HG03108 (cell line): Measurements from ENCODE around the gene TRIM74.
"Not testable (repeated sequence)": the region's sequence is repeated elsewhere in the genome, so short reads cannot be mapped to it uniquely, and the experiment has no call there.

Experiments used
- ATAC-seq: cut with Tn5 transposase; IDR thresholded peaks from one replicate; pipeline ENCODE4 v1.9.1; 2021; ENCODE audit warnings: moderate library complexity; ENCODE audit not compliant: unreplicated experiment

Gene TRIM74

GRCh38 chr7:72913750-72914149, 55.5 kb downstream of the TRIM74 start:
- not testable (repeated sequence) for ATAC-seq

DNA sequence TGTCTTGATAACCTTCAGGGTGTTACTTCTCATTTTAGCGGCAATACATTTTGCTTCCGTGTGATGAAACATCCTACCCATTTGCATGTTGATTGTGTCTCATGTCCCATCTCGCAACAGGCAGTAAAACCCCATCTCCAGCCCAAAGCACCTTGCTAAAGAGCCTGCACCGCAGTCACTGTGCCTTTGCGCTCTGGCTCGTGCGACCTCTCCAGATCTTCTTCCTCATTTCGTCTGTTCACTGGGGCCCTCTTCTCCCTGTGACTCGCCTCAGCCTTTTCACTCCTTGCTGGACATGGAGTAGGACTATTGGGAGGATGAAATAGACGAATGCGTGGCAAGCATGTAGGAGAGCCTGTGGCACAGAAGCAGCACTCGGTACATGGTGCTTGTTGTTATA, 57.9 kb downstream of the TRIM74 start:
- ATAC-seq: not testable (repeated sequence)
